Activated CD8-positive, alpha-beta memory T cell treated with anti-CD3 and anti-CD28 coated beads, Interleukin-2, amount 50 U/mL, for 1 hour (primary cell): Measurements from ENCODE around the gene UBQLN3.

Experiments
- DNase-seq: peaks from one replicate; pipeline ENCODE4 v3.0.0-alpha.2; 2020; ENCODE audit errors: extremely low read depth

UBQLN3 gene

DNA sequence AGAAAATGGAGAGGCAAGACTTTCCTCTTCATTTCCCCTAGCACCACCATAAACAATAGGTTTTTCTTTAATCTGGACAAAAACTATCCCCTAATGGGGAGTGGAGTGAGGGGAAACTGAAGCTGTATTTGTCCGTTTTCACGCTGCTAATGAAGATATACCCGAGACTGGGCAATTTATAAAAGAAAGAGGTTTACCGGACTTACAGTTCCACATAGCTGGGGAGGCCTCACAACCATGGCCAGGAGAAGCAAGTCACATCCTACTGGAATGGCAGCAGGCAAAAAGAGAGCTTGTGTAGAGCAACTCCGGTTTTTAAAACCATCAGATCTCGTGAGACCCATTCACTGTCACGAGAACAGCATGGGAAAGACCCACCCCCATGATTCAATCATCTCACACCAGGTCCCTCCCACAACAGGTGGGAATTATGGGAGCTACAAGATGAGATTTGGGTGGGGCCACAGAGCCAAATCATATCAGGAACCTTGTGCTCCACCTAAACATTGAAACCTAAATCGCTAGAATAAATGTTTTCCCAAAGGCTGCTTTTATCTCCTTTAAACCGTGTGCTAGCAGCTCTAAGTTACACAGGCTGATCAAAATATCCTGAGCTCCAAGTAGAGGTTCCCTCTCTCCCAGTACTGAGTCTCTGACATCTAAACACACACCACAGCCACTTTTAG lies 4.3 kb downstream of the UBQLN3 start:
- DNase-seq = no peak

DNA sequence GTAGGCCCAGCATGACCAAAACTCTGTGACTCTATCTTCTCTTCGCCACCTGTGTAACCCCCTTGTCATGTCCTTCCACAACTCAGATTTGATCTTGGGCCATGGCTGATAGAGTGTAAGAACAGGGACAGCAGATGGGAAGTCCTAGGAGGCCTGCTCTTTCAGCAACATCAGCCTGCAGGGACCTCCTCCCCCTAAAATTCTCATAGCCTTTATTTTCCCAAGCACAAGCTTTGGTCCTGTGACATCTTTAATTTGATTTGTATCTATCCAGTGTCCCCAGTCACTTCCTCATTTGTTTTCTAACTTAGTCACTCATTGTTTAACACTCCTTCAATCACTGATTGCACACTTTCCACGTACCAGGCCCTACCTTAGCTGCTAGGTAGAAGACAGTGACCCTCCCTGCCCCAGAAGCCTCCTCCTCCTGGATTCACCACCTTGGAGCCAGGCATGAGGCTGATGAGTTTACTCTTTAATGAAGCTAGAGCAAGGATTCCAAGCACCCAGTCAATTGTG lies 5.3 kb downstream of the UBQLN3 start:
- DNase-seq = no peak

DNA sequence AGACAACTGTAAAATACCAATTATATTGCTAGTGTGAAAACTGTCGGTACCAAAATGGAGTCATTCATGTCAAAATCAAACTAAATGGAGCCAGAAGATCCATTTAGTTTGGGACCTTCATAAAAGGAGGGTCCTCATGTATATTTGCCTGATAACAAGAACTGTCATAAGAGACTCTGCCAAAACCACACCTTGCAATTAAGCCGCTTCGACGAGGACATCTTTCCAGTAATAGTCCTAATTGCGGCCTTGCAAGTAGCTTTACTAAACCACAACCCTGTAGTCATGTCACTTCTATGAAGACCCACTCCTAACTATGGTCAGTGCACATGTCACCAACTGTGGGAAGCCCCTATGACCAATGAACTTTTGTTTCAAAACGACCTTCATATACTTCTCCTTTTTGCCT lies 9.4 kb downstream of the UBQLN3 start:
- DNase-seq = no peak

DNA sequence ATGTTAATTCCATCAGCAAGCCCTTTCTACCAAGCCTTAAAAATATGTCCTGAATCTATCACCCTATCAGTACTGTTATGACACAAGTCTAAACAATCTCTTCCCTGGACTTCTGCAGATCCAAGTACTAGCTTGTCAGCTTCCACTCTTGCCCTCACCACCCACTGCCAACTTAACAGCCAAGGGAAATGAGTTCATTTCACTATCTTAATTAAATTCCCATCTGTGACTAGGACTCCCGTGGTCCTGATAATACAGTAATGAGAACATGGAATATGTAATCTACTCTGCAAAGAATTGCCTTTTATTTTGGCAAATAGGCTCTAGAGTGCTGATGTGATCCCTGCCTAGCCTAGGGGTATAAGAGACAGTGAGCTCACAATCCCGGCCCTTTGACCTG lies 10.1 kb downstream of the UBQLN3 start:
- DNase-seq = no peak

DNA sequence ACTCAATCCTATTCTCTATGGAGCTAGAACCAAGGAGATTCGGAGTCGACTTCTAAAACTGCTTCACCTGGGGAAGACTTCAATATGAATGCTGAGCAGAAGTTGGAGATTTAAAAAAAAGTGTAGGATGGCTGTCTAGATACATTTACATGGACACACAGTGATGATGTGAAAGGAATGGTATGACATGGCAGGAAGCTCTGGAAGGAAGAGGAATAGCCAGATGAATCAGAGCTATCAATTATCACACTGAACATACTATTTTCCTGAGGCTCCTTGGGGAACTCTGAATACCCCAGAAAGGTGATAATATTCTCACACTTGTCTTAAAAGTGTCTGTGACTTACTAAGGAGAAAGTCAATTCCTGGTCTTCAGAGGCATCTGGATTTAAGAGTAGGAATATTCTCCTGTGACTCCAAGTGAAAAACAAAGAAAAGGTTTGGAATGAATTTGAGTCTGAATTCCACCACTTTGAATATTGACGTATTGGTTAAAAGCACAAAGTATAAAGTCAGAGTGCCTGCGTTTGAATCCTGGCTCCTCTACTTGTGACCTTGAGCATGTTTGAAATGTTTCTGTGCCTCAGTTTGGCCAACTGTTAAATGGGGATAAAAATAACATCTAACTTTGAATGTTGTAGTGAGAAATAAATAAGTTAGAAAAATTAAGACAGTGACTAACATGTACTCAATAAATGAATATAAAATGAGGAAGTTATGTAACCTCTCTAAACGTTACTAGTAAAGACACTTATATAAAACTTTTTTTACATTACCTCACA lies 20.0 kb downstream of the UBQLN3 start:
- DNase-seq = no peak

DNA sequence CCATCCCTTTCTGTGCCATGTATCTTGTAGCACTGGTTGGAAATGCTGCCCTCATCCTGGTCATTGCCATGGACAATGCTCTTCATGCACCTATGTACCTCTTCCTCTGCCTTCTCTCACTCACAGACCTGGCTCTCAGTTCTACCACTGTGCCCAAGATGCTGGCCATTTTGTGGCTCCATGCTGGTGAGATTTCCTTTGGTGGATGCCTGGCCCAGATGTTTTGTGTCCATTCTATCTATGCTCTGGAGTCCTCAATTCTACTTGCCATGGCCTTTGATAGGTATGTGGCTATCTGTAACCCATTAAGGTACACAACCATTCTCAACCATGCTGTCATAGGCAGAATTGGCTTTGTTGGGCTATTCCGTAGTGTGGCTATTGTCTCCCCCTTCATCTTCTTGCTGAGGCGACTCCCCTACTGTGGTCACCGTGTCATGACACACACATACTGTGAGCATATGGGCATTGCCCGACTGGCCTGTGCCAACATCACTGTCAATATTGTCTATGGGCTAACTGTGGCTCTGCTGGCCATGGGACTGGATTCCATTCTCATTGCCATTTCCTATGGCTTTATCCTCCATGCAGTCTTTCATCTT lies 20.9 kb downstream of the UBQLN3 start:
- no peak for DNase-seq

DNA sequence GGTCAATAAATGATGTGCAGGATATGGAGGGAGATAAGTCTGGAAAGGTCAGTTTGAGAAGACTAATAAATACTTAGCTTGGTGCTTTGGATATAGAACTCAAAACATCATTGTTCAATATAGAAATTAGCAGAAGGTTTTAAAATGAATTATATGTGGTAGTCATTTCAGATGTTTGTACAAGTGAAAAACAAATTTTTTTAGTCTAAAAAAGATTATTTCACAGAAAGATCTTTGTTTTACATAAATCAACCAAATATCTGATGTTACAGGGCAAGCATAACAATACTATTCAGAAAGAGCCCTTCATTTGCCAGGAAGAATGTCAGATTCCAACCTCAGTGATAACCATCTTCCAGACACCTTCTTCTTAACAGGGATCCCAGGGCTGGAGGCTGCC lies 21.4 kb downstream of the UBQLN3 start, which contains the start of gene OR52D1:
OR52D1 (plus strand) TSS at position 301 of the 400 bp plus-strand sequence; CDS start at position 323, 22 bp downstream.
- DNase-seq = no peak

DNA sequence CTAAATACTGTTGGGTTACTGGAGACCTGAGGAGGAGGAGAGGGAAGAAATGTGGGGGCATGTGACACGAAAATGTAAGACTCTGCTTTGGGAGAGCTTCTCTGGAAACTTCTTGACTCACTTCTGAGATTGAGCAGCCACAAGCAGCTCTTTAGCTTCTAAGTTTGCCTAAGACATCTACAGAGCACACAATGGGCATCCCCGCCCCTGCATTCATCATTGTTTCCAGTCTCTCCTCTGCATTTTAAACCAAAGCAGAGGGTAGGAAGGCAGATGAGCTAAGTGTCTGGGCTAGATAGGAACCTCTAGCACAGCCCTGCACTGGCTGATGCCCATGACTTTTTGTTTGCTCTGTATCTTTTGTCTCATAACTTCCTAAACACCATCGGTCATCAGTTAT lies 23.3 kb downstream of the UBQLN3 start:
- no peak for DNase-seq

DNA sequence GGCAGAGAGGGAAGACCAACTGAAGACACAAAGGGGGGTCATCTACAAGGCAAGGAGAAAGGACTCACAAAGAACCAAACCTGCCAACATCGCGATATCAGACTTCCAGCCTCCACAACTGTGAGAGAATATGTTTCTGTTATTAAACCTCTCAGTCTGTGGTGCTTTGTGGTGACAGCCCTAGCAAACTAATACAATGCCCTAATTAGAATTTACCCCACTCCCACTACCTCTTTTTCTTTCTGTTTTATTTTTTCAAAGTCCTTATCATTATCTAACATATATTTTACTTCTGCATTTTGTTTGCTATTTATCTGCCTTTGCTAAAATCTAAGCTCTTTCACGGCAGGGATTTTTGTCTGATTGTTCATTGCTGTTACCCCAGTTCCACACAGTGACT lies 23.8 kb downstream of the UBQLN3 start:
- DNase-seq = no peak

DNA sequence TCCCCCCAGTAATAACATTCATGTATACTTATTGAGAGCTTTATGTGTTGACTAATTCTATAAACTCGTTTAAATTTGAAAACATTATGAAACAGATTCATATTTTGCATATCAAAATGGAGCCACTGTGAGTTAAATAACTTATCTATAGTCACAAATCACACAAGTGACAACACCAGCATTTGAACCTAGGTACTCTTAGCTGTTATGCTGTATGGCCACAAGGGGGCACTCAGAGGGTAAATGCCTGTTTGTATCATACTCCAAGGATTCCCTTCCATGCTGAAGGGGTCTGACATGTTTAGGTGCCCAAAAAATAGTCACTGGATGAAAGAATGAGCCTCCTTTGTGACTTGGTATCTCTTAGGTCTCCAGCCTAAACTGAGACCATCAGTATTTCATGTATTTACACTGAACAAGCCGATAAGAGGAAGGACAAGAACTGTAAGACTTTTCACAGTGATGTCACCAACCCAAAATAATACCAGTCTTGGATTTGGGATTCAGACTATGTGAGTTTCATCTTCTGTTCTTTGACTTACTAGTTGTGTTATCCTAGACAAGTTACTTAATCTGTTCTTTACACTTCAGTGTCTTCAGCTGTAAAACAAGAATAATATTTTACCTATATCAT lies 33.5 kb downstream of the UBQLN3 start:
- DNase-seq = no peak

DNA sequence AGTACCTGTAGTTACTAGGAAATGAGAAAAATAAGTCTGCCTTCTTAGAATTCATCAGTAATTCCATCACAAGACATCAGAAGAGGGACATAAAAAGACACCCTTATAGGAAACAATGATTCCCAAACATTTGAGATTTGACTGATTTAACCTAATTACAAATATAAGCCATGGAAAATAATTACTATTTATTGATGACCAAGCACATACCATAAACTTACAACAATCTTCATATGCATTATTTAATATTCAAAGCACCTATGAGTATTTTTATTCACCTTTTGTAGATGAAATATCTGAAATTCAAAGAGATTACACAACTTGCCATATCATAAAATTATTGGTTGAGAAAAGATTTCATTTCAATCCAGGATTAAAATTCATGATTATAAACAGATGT lies 35.8 kb downstream of the UBQLN3 start:
- no peak for DNase-seq

DNA sequence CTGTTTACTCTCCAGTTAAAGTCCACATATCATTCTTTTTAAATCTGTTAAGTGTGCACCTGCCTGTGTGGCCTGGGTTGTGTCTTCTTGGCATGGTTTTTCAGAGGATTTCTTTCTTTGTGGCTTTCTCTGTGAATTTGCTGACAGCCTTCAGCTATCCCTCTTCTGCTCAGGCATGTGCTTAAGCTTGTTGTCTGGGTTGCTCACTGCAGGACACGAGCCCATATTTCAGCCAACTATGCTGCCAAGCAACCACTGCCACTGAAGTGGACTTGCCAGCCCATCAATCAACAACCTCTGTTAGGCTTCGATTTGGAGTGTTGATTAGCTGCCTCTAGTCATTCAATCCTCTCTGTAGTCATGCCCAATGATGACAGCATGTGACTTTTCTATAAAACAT lies 42.2 kb downstream of the UBQLN3 start:
- DNase-seq = no peak

DNA sequence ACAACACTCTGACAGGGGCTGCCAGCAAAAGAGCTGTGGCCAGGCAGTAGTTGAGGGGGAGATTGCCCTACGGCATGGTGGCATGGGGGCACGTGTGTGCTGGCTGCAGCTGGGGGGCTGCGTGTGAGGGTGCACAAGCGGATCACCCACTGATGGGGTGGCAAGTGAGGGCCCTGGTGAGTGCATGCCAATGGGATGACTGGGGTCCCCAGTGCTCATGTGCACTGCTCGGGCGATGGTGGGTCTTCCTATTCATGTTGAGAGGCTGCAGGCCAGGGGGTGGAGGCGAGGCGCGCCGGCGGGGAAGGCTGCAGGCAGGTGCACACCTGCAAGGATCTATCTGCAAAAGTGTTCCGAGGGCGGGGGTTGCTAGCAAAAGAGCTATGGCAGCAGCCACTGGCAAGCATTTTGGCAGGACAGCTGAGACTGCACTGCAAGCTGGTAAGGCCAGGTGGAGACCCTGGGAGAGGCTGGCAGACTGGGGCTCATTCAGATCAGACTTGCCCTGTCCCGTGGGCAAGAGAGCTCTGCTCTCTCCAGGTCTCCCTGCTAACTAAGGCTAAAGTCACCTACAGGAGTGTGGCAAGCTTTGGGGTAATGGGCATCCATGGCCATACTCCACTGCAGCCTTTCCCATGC lies 48.7 kb downstream of the UBQLN3 start:
- no peak for DNase-seq
